Lower leg skin (tissue), 3 donors: ENCODE results near the gene CSRP1.

Source experiments
- POLR2A ChIP-seq, 2 donors: fragments of 450-650 bp; IDR thresholded peaks; one replicate each; pipeline ENCODE4 v1.6.1; 2016 to 2017; ENCODE audit warnings: antibody characterized with exemption in 2 of 2, mild to moderate bottlenecking in 1 of 2, moderate library complexity in 1 of 2
- TF ChIP-seq, protein P1 (sequence below), 3 donors: fragments of 450-650 bp; IDR thresholded peaks; one replicate each; pipeline ENCODE4 v1.5.1; 2016; ENCODE audit warnings: antibody characterized with exemption in 3 of 3, mild to moderate bottlenecking in 3 of 3, moderate library complexity in 2 of 3

DNA sequence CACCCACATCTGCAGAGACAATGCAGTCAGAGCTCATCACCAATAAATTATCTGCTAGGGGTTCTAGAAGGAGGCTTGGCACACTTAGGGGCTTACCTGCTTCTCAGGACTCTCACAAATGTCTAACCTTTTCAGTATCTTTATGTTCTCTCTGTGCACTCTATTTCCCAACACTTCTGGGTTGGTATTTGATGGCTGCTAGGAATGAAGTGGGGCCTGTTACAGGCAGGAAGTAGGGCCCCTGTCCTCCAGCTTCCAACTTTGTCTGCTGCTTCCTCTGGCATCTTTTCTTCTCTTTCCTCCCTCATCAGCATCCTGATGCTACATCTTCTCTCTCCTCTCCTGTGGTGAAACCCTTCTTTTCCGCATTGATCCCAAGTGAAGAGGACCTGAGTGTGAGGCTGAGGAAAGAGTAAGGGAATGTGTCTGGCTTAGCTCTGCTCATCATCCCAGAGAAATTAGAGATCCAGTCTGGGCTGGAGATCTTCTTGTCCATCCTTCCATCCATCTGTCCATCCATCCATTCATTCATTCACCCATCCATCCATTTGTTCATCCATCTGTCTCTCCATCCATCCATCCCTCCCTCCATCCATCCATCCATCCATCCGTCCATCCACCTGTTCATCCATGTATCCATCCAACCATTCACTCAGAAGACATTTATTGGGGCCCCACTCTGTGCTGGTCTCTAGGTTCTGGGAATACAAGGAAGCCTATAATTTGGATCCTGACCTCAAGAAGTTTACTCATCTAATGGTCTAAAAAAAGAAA, 2.9 kb upstream of the CSRP1 start:
- no peak for TF ChIP-seq POLR2A (IDR thresholded peaks at IDR 0.05)
- TF ChIP-seq, protein P1, sequence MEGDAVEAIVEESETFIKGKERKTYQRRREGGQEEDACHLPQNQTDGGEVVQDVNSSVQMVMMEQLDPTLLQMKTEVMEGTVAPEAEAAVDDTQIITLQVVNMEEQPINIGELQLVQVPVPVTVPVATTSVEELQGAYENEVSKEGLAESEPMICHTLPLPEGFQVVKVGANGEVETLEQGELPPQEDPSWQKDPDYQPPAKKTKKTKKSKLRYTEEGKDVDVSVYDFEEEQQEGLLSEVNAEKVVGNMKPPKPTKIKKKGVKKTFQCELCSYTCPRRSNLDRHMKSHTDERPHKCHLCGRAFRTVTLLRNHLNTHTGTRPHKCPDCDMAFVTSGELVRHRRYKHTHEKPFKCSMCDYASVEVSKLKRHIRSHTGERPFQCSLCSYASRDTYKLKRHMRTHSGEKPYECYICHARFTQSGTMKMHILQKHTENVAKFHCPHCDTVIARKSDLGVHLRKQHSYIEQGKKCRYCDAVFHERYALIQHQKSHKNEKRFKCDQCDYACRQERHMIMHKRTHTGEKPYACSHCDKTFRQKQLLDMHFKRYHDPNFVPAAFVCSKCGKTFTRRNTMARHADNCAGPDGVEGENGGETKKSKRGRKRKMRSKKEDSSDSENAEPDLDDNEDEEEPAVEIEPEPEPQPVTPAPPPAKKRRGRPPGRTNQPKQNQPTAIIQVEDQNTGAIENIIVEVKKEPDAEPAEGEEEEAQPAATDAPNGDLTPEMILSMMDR (IDR thresholded peaks at IDR 0.05) = no peak
